Testis (tissue), 5 donors: ENCODE data around the gene PAQR9. TPM values are rescaled to one million over a fixed set of nuclear protein-coding genes. Genes with fewer than 3 reads are reported as not detected.

Source experiments
- DNase-seq: peaks from one replicate; pipeline ENCODE4 v3.0.0-alpha.2; 2019
- H3K27ac ChIP-seq, 2 donors: fragments of 200-600 bp; sonication (generic); one replicate each; pipeline ENCODE4 v1.5.1; 2019
- H3K27me3 ChIP-seq: fragments of 200-600 bp; sonication (generic); one replicate; pipeline ENCODE4 v1.5.1; 2019
- H3K36me3 ChIP-seq: fragments of 200-600 bp; sonication (generic); one replicate; pipeline ENCODE4 v1.5.1; 2017; ENCODE audit warnings: low read depth; ENCODE audit errors: missing control alignments
- H3K4me1 ChIP-seq: fragments of 200-600 bp; sonication (generic); one replicate; pipeline ENCODE4 v1.5.1; 2019
- H3K4me3 ChIP-seq, 2 donors: fragments of 200-600 bp; sonication (generic); one replicate each; pipeline ENCODE4 v1.5.1; 2017 to 2019
- H3K9me3 ChIP-seq: fragments of 200-600 bp; sonication (generic); one replicate; pipeline ENCODE4 v1.5.1; 2017
- CTCF ChIP-seq, 3 experiments: fragments of 450-650 bp in 2 of 3; fragments of 200-600 bp in 1 of 3; sonication (generic) in 1 of 3; IDR thresholded peaks; one replicate each; pipeline ENCODE4 v1.5.1; 2016 to 2019; ENCODE audit warnings: antibody characterized with exemption in 3 of 3, mild to moderate bottlenecking in 2 of 3, moderate library complexity in 1 of 3
- POLR2A ChIP-seq: fragments of 450-650 bp; IDR thresholded peaks from one replicate; pipeline ENCODE4 v1.6.1; 2017; ENCODE audit warnings: antibody characterized with exemption, mild to moderate bottlenecking, moderate library complexity
- WGBS, 2 donors: methylation state at CpG; one replicate each; pipeline ENCODE4 v1.1.5; 2018; 5-methylcytosine and 5-hydroxymethylcytosine counted together
- intact Hi-C: fragments of 100-400 bp; cut with DNase I; formaldehyde crosslinking; loops from one replicate; pipeline ENCODE4 v1.15.1; 2023; ENCODE audit warnings: low total_unique reads
- long read RNA-seq, 2 donors: transcript quantifications; one replicate each; lab custom pipeline, GENCODE V29; 2026
- polyA plus RNA-seq: library from polyadenylated mRNA; stranded (reverse); fragments of 350-450 nt; fragmentation: Illumina TruSeq; extraction: RNeasy Lipid Tissue Mini Kit (QIAGEN cat#74804); gene quantifications from one replicate; pipeline ENCODE4 v1.2.3, GENCODE V29; 2014; ENCODE audit warnings: low read depth, low replicate concordance; ENCODE audit not compliant: insufficient read depth
- total RNA-seq, 2 donors: library from RNA; depleted of rRNA; stranded (reverse); fragments of >200 nt; gene quantifications; one replicate each; pipeline ENCODE4 v1.2.3, GENCODE V29; 2016

Gene PAQR9, protein sequence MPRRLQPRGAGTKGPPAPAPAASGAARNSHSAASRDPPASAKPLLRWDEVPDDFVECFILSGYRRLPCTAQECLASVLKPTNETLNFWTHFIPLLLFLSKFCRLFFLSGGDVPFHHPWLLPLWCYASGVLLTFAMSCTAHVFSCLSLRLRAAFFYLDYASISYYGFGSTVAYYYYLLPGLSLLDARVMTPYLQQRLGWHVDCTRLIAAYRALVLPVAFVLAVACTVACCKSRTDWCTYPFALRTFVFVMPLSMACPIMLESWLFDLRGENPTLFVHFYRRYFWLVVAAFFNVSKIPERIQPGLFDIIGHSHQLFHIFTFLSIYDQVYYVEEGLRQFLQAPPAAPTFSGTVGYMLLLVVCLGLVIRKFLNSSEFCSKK
- 10 to 100 TPM; 16.8 to 35.3 TPM for total RNA-seq
- polyA plus RNA-seq = 20.7 TPM
- long read RNA-seq, donor 1, partial matches to known transcripts = 0 of 3 reads
- long read RNA-seq, donor 1, other reads (novel, unspliced or antisense) = 0 of 3 reads
- long read RNA-seq, donor 2 = 0 reads

- intact Hi-C loops = no loop called here
- Histone ChIP-seq H3K4me3 (peak within 1 kb of the TSS; percentile 51 to 66), H3K27me3 (no peaks in the 10 kb centered on the region), H3K27ac (peak within 1 kb of the TSS; percentile 18 to 45), H3K9me3 (no peaks in the 10 kb centered on the region), H3K4me1 (no peaks in the 10 kb centered on the region), H3K36me3 (no peaks in the 10 kb centered on the region)
- no peak for DNase-seq
- TF ChIP-seq POLR2A (no peak), CTCF (IDR thresholded peaks at IDR 0.05) (no peak)
- 1 to 10% methylated on average over 4 to 85 of the region's 117 CpGs for WGBS, 2 donors
Measured at GRCh38 chr3:142963516-142964448, at the start of gene PAQR9. PAQR9 (minus strand) TSS chr3:142963674; CDS start chr3:142963336, 338 bp downstream.

GRCh38 chr3:143011705-143012104 is 48.2 kb upstream of the PAQR9 start:
- no peak for DNase-seq
- Histone ChIP-seq H3K4me1 (no peaks in the 10 kb centered on the region), H3K9me3 (no peaks in the 10 kb centered on the region), H3K4me3 (no peak overlapping the region), H3K27me3 (no peaks in the 10 kb centered on the region), H3K36me3 (no peaks in the 10 kb centered on the region), H3K27ac (no peak overlapping the region)
- 89% methylated on average over 3 of the region's 3 CpGs for WGBS, 2 donors
- intact Hi-C loops = no loop called here
- TF ChIP-seq CTCF (IDR thresholded peaks at IDR 0.05) = no peak
- TF ChIP-seq POLR2A = no peak

- Histone ChIP-seq H3K9me3 (no peaks in the 10 kb centered on the region), H3K27ac (no peak overlapping the region), H3K4me3 (no peak overlapping the region), H3K4me1 (no peaks in the 10 kb centered on the region), H3K36me3 (no peaks in the 10 kb centered on the region), H3K27me3 (no peaks in the 10 kb centered on the region)
- intact Hi-C loops = no loop called here
- WGBS, 2 donors = 77 to 78% methylated on average over 3 of the region's 3 CpGs
- no peak for DNase-seq
- TF ChIP-seq POLR2A (no peak), CTCF (IDR thresholded peaks at IDR 0.05) (no peak)
Measured at GRCh38 chr3:143010024-143010423, 46.5 kb upstream of the PAQR9 start.

DNA sequence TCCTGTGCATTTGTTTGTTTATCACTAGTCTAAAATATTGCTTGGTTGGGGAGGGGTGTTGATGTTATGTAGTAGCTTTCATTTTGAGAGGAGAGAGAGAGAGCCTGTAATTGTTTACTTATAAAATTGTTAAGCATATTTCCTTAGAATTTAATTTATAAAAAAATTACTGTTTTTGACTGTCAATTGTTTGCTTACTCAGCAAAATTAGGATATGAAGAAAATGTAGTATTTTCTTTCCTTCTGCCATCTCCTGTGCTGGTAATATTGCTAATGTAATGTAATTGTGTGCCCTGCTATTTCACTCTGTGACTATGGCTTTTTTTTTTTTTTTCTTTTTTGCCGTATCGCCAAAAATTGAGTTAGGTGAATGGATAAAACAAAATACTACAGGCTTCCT is 41.3 kb upstream of the PAQR9 start:
- WGBS, 2 donors = 53 to 73% methylated on average over 2 of the region's 2 CpGs
- intact Hi-C loops = no loop called here
- Histone ChIP-seq H3K4me3 (no peak overlapping the region), H3K9me3 (no peaks in the 10 kb centered on the region), H3K4me1 (peaks cover 9% of the 10 kb centered on the region), H3K27ac (no peak overlapping the region), H3K27me3 (no peaks in the 10 kb centered on the region), H3K36me3 (no peaks in the 10 kb centered on the region)
- TF ChIP-seq POLR2A (no peak), CTCF (IDR thresholded peaks at IDR 0.05) (no peak)
- no peak for DNase-seq
